ENCODE measurements around the gene ALK.
A peak's percentile ranks its signal among the peaks of the same experiment; 100 is the strongest.

The ALK gene

GRCh38 chr2:29921560-29921915 lies at the start of gene ALK:
Gene ALK, minus strand, starts transcription at chr2:29921586. Its CDS starts 927 bp downstream, at chr2:29920659.
- DNase-seq (ENCODE audit: low spot score): peak; percentile 97

- no peak for DNase-seq (ENCODE audit: low spot score)
These were observed 44.9 kb upstream of the ALK start for GRCh38 chr2:29966266-29966665.

GRCh38 chr2:29963972-29964570 lies 42.7 kb upstream of the ALK start:
- no peak for DNase-seq (ENCODE audit: low spot score)

- DNase-seq (ENCODE audit: low spot score): no peak
These were observed 41.5 kb upstream of the ALK start for GRCh38 chr2:29962922-29963321.

GRCh38 chr2:29954316-29954715 lies 32.9 kb upstream of the ALK start:
- DNase-seq (ENCODE audit: low spot score): no peak

- DNase-seq (ENCODE audit: low spot score): no peak
These were observed 31.6 kb upstream of the ALK start for GRCh38 chr2:29952973-29953372.

GRCh38 chr2:29951576-29951975 lies 30.2 kb upstream of the ALK start:
- no peak for DNase-seq (ENCODE audit: low spot score)

GRCh38 chr2:29950481-29950880 lies 29.1 kb upstream of the ALK start:
- no peak for DNase-seq (ENCODE audit: low spot score)

- DNase-seq (ENCODE audit: low spot score): no peak
These were observed 27.7 kb upstream of the ALK start for GRCh38 chr2:29949042-29949441.

GRCh38 chr2:29946505-29946904 lies 25.1 kb upstream of the ALK start:
- DNase-seq (ENCODE audit: low spot score): no peak

- DNase-seq (ENCODE audit: low spot score): no peak
These were observed 21.3 kb upstream of the ALK start for GRCh38 chr2:29942711-29943110.

GRCh38 chr2:29940706-29941105 lies 19.3 kb upstream of the ALK start:
- no peak for DNase-seq (ENCODE audit: low spot score)

GRCh38 chr2:29936020-29936419 lies 14.6 kb upstream of the ALK start:
- no peak for DNase-seq (ENCODE audit: low spot score)

GRCh38 chr2:29931818-29932217 lies 10.4 kb upstream of the ALK start:
- no peak for DNase-seq (ENCODE audit: low spot score)

GRCh38 chr2:29923110-29923721 lies 1.8 kb upstream of the ALK start:
- peak; percentile 67 for DNase-seq (ENCODE audit: low spot score)

- no peak for DNase-seq (ENCODE audit: low spot score)
These were observed 1.2 kb upstream of the ALK start for GRCh38 chr2:29922605-29923004.

GRCh38 chr2:29920631-29921559 lies 491 bp downstream of the ALK start:
- no peak for DNase-seq (ENCODE audit: low spot score)

GRCh38 chr2:29920130-29920577 lies 1.2 kb downstream of the ALK start:
- DNase-seq (ENCODE audit: low spot score): peak; percentile 93

GRCh38 chr2:29918941-29919340 lies 2.4 kb downstream of the ALK start:
- no peak for DNase-seq (ENCODE audit: low spot score)

GRCh38 chr2:29917781-29918180 lies 3.6 kb downstream of the ALK start:
- DNase-seq (ENCODE audit: low spot score): no peak

- DNase-seq (ENCODE audit: low spot score): no peak
These were observed 4.8 kb downstream of the ALK start for GRCh38 chr2:29916571-29916970.

- DNase-seq (ENCODE audit: low spot score): no peak
These were observed 10.4 kb downstream of the ALK start for GRCh38 chr2:29910960-29911359.

- DNase-seq (ENCODE audit: low spot score): no peak
These were observed 10.9 kb downstream of the ALK start for GRCh38 chr2:29910465-29910864.

Data from ecto neural progenitor cell (in vitro differentiated cells).